Right ventricle myocardium inferior (tissue), 1 donor: ENCODE measurements around the gene CMPK2. TPM values are rescaled to one million over a fixed set of nuclear protein-coding genes. Genes with fewer than 3 reads are reported as not detected.

Experiments
- ATAC-seq: fragments of 200-7000 bp; cut with Tn5 transposase; one replicate; pipeline ENCODE4 v1.9.1; 2020; ENCODE audit warnings: mild to moderate bottlenecking, moderate library complexity
- DNase-seq: peaks from one replicate; pipeline ENCODE4 v3.0.0; 2021; ENCODE audit errors: missing footprints
- intact Hi-C: fragments of 100-400 bp; cut with DNase I; formaldehyde crosslinking; loops from one replicate; pipeline ENCODE4 v1.11.0; 2022
- total RNA-seq: library from RNA; stranded (reverse); fragmentation: NEBNext Ultra II Directional; extraction: Animal tissue kit (Norgen Biotek cat#: 25700); gene quantifications from one replicate; pipeline ENCODE4 v1.2.1, GENCODE V29; 2021
- donor health status: DM: no; HTN: yes; CAD: no; lungs with severe emphysema.

CMPK2 gene
- total RNA-seq, 1 donor from 2014 or later, result 3.4 TPM

DNA sequence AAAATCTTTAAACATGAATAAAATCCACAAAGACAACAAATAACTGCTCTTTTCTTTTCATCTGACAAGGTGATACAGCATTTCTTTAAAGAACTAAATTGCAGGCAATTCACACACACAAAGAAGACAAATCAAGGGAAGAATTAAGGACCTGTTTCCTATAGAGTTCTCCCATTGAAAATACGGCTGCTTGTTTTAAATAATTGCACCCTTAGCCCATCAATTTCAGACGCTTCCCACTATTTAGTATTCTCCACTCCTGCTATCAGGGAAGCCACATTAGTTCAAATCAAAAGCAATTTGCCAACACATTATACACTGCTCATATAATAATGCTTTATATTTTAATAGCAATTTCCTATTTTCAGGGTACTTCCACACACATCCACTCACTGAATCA, 11.3 kb downstream of the CMPK2 start:
- DNase-seq, result no peak
- no peak for ATAC-seq
- intact Hi-C loops, result no loop called here

DNA sequence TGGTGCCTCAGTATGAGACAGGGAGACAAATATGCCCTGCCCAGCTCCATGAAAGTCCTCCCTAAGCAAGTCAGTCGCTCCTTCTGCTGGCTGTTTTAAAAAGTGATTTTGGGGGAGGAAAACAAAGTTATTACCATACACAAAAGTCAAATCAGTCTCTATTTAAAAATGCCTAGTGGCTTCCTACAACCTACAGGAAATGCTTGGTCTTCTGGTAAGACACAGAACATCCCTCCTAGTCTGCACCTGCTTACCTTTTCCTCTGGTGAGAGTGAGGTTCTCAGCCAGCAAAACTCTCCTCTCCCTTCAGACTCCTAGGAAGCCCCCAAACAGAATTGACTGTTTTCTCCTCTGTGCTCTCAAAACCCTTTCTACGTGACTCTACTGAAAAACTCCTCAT, 13.5 kb downstream of the CMPK2 start:
- DNase-seq (no peak), ATAC-seq (no peak)
- intact Hi-C loops, result no loop called here

- no peak for DNase-seq
- intact Hi-C loops, result no loop called here
- ATAC-seq, result no peak
These were observed 18.6 kb downstream of the CMPK2 start for GRCh38 chr2:6846967-6847681.

GRCh38 chr2:6846540-6846939, 19.2 kb downstream of the CMPK2 start:
- intact Hi-C loops, result no loop called here
- DNase-seq (no peak), ATAC-seq (no peak)

GRCh38 chr2:6845903-6846302, 19.8 kb downstream of the CMPK2 start:
- DNase-seq (no peak), ATAC-seq (no peak)
- intact Hi-C loops, result no loop called here

GRCh38 chr2:6845312-6845711, 20.4 kb downstream of the CMPK2 start:
- ATAC-seq, result no peak
- DNase-seq, result no peak
- intact Hi-C loops, result no loop called here

GRCh38 chr2:6841537-6842287, 24.0 kb downstream of the CMPK2 start:
- intact Hi-C loops, result no loop called here
- DNase-seq (no peak), ATAC-seq (no peak)

- ATAC-seq (no peak), DNase-seq (no peak)
- intact Hi-C loops, result no loop called here
These were observed 26.9 kb downstream of the CMPK2 start for GRCh38 chr2:6838673-6839319.

DNA sequence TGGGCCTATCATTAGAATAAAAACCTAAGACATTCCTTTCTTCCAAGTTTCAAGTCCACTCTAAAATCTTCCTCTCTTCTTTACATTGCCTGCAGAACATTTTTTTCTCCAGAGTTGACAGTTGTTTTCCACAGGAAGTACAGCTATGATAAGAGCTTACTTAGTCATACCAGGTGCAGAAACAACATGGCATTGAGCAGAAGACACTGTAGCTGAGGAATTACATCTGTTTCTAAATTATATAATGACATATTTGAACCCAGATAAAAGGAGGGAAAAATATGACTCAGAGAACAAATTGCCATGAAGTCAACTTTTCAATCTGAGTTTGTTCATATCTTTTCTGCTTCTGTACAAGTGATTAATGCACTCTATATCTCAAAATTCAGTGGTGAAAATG, 30.2 kb downstream of the CMPK2 start:
- intact Hi-C loops, result no loop called here
- DNase-seq (no peak), ATAC-seq (no peak)

DNA sequence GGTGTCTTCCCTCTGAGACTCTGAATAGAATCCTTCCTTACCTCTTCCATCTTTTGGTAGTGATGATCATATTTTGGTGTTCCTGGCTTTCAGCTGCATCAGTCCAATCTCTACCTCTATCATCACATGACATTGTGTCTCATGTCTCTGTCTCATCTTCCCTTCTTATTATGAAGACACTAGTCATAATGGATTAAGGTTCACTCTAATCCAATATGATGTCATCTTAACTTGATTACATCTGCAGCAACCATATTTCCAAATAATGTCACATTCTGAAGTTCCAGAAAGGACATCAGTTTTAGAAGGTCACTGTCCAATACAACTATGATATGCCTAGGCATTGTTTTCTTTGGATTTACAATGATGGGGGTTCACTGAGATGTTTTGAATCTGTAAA, 31.5 kb downstream of the CMPK2 start:
- ATAC-seq (no peak), DNase-seq (no peak)
- intact Hi-C loops, result no loop called here

GRCh38 chr2:6833300-6833604, 32.5 kb downstream of the CMPK2 start:
- ATAC-seq (no peak), DNase-seq (no peak)
- intact Hi-C loops, result no loop called here

- ATAC-seq, result no peak
- intact Hi-C loops, result no loop called here
- no peak for DNase-seq
These were observed 33.0 kb downstream of the CMPK2 start for GRCh38 chr2:6832596-6833299.

GRCh38 chr2:6831229-6831628, 34.5 kb downstream of the CMPK2 start:
- intact Hi-C loops, result no loop called here
- ATAC-seq (no peak), DNase-seq (no peak)

- intact Hi-C loops, result loop anchor here (5.0 kb wide), 1 partner anchor 476 kb away; no protein-coding TSS in a partner anchor
- ATAC-seq (no peak), DNase-seq (no peak)
These were observed 37.5 kb downstream of the CMPK2 start for GRCh38 chr2:6828299-6828584.

DNA sequence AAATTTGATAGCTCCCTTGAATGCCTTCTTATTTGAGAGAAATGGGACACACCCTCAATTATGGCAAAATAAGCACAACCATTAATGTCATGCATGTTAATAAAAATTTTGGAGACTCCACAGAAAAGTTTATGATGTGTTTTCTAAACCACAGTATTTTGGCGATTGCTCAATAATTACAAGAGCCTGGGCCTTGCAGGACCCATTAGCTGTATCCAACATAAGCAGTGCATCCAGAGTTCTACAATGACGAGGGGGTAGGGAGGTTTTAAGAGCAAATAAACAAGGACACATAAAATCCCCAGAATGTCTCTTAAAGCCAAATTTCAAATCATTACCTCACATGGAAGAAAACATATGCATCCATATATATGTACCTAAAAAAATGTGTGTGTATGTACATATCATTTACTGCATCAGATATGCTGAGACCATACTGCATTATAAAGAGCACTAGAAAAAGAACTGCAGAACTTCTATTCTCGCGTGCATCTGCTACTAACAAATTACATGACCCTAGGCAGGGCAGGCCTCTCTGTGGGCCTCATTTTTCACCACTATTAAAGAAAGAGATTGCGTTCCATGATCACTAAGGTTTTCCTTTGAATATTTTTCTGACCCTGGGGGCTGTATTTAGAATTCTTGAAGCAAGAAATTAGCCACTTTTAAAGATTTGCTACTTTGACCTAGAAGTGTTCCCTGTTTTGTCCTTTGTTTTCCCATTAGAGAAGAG, 38.0 kb downstream of the CMPK2 start:
- ATAC-seq (no peak), DNase-seq (no peak)
- intact Hi-C loops, result loop anchor here (5.0 kb wide), 1 partner anchor 475 kb away; no protein-coding TSS in a partner anchor

DNA sequence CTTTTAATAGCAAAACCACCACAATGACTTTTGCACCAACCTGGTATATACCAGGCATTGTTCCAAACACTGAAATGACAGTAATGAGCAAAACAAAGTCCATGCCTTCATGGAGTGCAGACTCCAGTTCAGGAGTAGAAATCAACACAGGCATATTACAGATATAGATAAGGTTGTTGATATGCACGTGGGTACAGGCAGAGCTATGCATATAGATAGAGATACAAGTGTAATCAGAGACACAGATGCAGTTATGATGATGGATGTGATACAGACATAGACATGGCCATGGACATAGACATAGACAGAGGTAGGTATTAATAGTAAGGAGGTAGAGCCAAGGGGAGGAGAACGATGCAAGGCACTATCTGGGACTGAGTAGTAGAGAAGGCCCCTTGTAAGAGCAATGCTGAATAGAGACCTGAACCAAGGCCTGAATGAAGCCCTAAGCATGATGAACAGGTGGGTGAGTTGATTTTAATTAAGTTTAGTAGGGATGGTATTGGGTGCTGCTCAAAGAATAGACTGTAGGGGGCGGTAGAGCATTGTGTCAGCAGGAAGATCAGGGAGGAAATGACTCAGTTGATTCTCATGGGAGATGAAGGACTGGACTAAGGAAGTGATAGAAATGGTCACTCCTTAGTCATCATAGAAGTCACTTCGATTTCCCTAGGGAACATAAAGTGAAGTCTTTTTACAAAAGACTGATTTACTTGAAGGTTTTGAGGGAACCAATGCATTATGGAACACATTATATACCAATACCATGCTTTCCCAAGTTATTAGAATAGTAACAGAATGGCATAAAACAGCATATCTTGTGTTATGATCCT, 39.4 kb downstream of the CMPK2 start:
- no peak for ATAC-seq
- no peak for DNase-seq
- intact Hi-C loops, result loop anchor here (5.0 kb wide), 1 partner anchor 474 kb away; no protein-coding TSS in a partner anchor

GRCh38 chr2:6824962-6825361, 40.7 kb downstream of the CMPK2 start:
- DNase-seq (no peak), ATAC-seq (no peak)
- intact Hi-C loops, result loop anchor here (5.0 kb wide), 1 partner anchor 473 kb away; no protein-coding TSS in a partner anchor

- ATAC-seq (no peak), DNase-seq (no peak)
- intact Hi-C loops, result no loop called here
These were observed 42.6 kb downstream of the CMPK2 start for GRCh38 chr2:6823111-6823510.
